Right atrium auricular region (tissue), 2 donors: ENCODE measurements around the gene ZMIZ1. TPM values are rescaled to one million over a fixed set of nuclear protein-coding genes. Genes with fewer than 3 reads are reported as not detected.

Experiments used
- DNase-seq: peaks from one replicate; pipeline ENCODE4 v3.0.0-alpha.2; 2019; ENCODE audit warnings: low spot score
- H3K27ac ChIP-seq, 2 donors: fragments of 200-600 bp; sonication (generic); 1 replicate in 1 of 2; 2 replicates in 1 of 2; pipeline ENCODE4 v1.5.1; 2016 to 2019
- H3K27me3 ChIP-seq, 2 donors: fragments of 200-600 bp; sonication (generic); one replicate each; pipeline versions ENCODE4 v1.5.1 to v1.6.0; 2017 to 2019
- H3K36me3 ChIP-seq: fragments of 200-600 bp; sonication (generic); one replicate; pipeline ENCODE4 v1.5.1; 2016
- H3K4me1 ChIP-seq, 2 donors: fragments of 200-600 bp; sonication (generic); one replicate each; pipeline versions ENCODE4 v1.5.1 to v1.6.0; 2017 to 2019
- H3K4me3 ChIP-seq, 2 donors: fragments of 200-600 bp; sonication (generic); 1 replicate in 1 of 2; 2 replicates in 1 of 2; pipeline ENCODE4 v1.5.1; 2017 to 2019; ENCODE audit warnings: mild to moderate bottlenecking in 1 of 2, moderate library complexity in 1 of 2
- H3K9me3 ChIP-seq, 2 donors: fragments of 200-600 bp; sonication (generic); one replicate each; pipeline ENCODE4 v1.5.1; 2019
- total RNA-seq, 2 donors: library from RNA; depleted of rRNA; stranded (reverse); fragments of >200 nt; gene quantifications; one replicate each; pipeline ENCODE4 v1.1.0, GENCODE V29; 2016
- TF ChIP-seq, protein P1 (sequence below), 2 donors: fragments of 200-600 bp; sonication (generic); IDR thresholded peaks; one replicate each; pipeline ENCODE4 v1.5.1; 2019; ENCODE audit warnings: antibody characterized with exemption in 2 of 2

The ZMIZ1 gene
- total RNA-seq, 2 donors from 2014 or later = 59.3 to 71.0 TPM

DNA sequence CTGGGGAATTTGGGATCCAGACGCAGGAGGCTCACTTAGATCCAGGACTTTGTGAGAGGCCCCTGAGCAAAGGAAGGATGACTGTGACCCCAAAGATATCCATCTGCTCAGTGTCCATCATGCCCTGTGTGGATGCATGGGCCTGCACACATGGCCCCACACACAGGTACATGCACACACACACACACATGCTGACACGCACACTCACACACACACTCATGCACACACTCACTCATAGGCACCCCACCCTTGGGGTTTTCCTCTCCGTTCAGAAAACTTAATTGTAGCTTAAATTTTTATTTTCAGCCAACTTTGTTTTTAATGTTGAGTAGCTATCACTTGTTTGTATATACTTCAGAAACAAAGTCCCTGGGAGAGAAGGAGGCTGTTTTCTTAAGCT lies 184.9 kb downstream of the ZMIZ1 start:
- no peaks in the 10 kb centered on the region for H3K9me3 ChIP-seq
- peaks cover 0 to 53% of the 10 kb centered on the region in 2 donors for H3K4me1 ChIP-seq
- no peaks in the 10 kb centered on the region for H3K27me3 ChIP-seq
- no peak for DNase-seq
- no peak overlapping the region for H3K27ac ChIP-seq
- no peak overlapping the region for H3K4me3 ChIP-seq
- peaks cover 6% of the 10 kb centered on the region for H3K36me3 ChIP-seq
- TF ChIP-seq, protein P1, sequence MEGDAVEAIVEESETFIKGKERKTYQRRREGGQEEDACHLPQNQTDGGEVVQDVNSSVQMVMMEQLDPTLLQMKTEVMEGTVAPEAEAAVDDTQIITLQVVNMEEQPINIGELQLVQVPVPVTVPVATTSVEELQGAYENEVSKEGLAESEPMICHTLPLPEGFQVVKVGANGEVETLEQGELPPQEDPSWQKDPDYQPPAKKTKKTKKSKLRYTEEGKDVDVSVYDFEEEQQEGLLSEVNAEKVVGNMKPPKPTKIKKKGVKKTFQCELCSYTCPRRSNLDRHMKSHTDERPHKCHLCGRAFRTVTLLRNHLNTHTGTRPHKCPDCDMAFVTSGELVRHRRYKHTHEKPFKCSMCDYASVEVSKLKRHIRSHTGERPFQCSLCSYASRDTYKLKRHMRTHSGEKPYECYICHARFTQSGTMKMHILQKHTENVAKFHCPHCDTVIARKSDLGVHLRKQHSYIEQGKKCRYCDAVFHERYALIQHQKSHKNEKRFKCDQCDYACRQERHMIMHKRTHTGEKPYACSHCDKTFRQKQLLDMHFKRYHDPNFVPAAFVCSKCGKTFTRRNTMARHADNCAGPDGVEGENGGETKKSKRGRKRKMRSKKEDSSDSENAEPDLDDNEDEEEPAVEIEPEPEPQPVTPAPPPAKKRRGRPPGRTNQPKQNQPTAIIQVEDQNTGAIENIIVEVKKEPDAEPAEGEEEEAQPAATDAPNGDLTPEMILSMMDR (IDR thresholded peaks at IDR 0.05) = no peak

DNA sequence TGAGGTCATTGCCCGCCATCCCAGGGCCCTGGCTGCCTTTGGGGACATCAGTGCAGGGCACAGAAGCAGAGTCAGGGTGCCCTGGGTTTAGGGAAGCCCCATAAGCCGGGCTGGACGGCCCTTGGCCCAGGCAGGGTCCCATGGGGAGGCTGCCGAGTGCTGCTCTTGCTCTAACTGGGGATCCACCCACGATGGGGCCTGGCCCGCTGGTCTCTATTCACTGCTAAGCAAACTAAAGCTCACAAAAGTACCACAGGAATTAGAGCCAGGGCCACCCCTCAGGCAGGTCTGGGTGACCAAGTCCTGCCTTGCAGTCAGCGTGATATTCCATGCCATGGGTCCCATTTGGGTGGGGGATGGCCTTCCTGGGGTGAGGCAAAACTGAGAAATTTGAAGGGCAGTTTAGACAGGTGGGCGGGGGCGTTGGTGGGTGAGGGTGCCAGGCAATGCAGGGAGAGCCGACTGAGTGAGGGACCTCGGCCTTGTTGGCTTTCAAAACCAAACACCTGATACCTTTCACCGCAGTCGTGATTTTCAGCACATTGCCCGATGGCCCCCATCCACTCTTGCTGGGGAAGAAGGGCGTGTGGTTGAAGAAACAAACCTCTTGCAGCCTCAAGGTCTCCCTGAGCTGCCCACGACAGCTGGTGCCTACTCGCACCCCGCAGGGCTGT lies 185.7 kb downstream of the ZMIZ1 start:
- DNase-seq = no peak
- TF ChIP-seq, protein P1 (IDR thresholded peaks at IDR 0.05) = no peak
- Histone ChIP-seq H3K4me1 (peaks cover 0 to 53% of the 10 kb centered on the region in 2 donors), H3K27ac (no peak overlapping the region), H3K9me3 (no peaks in the 10 kb centered on the region), H3K36me3 (peaks cover 6% of the 10 kb centered on the region), H3K27me3 (no peaks in the 10 kb centered on the region), H3K4me3 (no peak overlapping the region)

DNA sequence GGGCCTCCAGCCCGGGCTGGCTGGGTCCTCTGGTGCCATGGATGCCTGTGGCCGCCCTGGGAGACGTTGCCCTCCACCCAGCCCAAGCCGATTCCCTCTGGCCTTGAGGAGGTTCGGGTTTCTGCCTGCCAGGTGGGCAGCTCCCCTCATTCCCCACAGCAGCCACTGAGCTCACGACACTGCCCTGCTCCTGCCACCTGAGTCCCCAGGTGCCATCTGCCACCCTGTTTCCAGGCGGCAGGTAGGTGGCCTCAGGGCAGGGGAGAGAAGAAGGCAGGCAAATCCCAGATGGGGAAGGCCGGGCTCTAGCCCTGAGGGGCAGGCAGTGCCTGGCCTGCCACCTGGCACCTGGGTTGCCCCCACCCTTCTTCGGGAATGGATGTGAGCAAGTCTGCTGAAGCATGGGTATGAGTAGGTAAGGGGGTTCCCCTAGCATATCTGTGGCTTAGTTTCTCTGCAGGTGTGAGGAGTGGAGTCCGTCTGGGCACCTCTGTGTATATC lies 186.3 kb downstream of the ZMIZ1 start:
- Histone ChIP-seq H3K36me3 (peaks cover 6% of the 10 kb centered on the region), H3K27me3 (no peaks in the 10 kb centered on the region), H3K4me3 (no peak overlapping the region), H3K9me3 (no peaks in the 10 kb centered on the region), H3K4me1 (peaks cover 0 to 53% of the 10 kb centered on the region in 2 donors), H3K27ac (no peak overlapping the region)
- TF ChIP-seq, protein P1 (IDR thresholded peaks at IDR 0.05) = no peak
- no peak for DNase-seq

DNA sequence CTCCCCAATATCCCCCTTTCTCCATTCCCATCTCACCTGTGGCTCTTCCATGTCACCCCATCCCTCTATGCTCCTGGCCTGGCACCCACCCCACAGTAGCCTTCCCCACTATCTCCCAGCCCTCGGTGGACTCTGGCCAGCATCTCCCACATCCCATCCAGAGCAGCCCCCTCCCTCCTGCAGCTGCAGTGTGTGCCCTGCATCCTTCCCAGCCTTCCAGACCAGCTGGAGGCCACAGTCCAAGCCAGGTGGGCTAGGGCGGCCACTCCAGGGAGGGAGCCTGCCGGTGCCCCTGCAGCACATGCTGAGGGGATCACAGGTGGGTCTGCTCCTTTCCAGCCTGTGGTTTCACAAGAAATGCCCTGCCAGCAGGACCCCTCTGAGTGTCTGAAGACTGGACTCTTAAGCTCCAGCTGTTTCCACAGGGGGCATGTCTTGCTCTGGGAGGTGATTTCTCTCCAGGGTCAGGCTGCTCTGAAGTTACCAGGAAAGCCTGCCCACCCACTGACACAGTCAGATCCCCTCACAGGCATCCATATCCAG lies 187.6 kb downstream of the ZMIZ1 start:
- H3K27ac ChIP-seq = no peak overlapping the region
- peaks cover 6% of the 10 kb centered on the region for H3K36me3 ChIP-seq
- H3K27me3 ChIP-seq = no peaks in the 10 kb centered on the region
- TF ChIP-seq, protein P1 (IDR thresholded peaks at IDR 0.05) = no peak
- DNase-seq = no peak
- peaks cover 0 to 54% of the 10 kb centered on the region in 2 donors for H3K4me1 ChIP-seq
- no peaks in the 10 kb centered on the region for H3K9me3 ChIP-seq
- H3K4me3 ChIP-seq = no peak overlapping the region

DNA sequence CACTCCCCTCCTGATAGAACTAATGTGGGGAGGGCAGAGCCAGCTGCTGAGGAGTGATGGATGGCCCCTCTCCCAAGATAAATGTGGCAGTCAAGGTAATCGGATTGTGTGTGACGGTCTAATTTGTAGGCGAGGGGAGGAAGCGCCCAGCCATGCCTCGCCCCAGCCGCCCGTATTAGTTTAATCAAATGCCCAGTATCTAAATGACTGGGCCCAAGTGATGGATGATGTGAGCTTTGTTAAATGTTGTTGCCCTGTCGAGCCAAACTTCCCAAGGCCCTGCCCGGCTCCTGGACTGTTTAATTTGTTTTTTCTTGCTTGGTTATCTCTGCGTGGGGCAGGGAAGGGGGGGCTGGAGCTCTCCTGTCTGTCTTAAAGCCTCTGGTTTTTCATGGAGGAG lies 190.1 kb downstream of the ZMIZ1 start:
- H3K4me3 ChIP-seq = no peak overlapping the region
- H3K27me3 ChIP-seq = no peaks in the 10 kb centered on the region
- no peak for DNase-seq
- no peak overlapping the region for H3K27ac ChIP-seq
- H3K4me1 ChIP-seq = peaks cover 0 to 65% of the 10 kb centered on the region in 2 donors
- H3K9me3 ChIP-seq = no peaks in the 10 kb centered on the region
- peaks cover 6% of the 10 kb centered on the region for H3K36me3 ChIP-seq
- TF ChIP-seq, protein P1 (IDR thresholded peaks at IDR 0.05) = no peak
